ENCODE results near the gene ARHGAP40. TPM values are rescaled to one million over a fixed set of nuclear protein-coding genes. Genes with fewer than 3 reads are reported as not detected.

The ARHGAP40 gene
- total and polyA plus RNA-seq, 9 of the 15 experiments (the other 6 are each of a cell fraction or from before 2014, with no cell fraction given) = not detected

- peak in 1 of 2 experiments; percentile 24; a peak in 1 of 4 replicates for TF ChIP-seq NRF1 (conservative IDR thresholded peaks at IDR 0.05 in 1 of 2, IDR thresholded peaks at IDR 0.05 in 1 of 2)
- no peak for TF ChIP-seq ZBTB2 (IDR thresholded peaks at IDR 0.05)
- TF ChIP-seq ZC3H11A (IDR thresholded peaks at IDR 0.05; ENCODE audit: low read depth, low read length) = no peak
- no peak for TF ChIP-seq ARID3A (IDR thresholded peaks at IDR 0.05; ENCODE audit: borderline replicate concordance, low read depth, low read length)
- TF ChIP-seq ZNF324 (CRISPR knock-in tag; IDR thresholded peaks at IDR 0.05) = no peak
- TF ChIP-seq HMGXB4 (CRISPR knock-in tag; IDR thresholded peaks at IDR 0.05) = no peak
- TF ChIP-seq CC2D1A (IDR thresholded peaks at IDR 0.05) = peak; percentile 89
- TF ChIP-seq TEAD1 (CRISPR knock-in tag; IDR thresholded peaks at IDR 0.05) = peak in 1 of 2 experiments; percentile 83; a peak in 3 of 4 replicates
- no peak for TF ChIP-seq KLF10 (CRISPR knock-in tag; IDR thresholded peaks at IDR 0.05)
- TF ChIP-seq CREB3L1 (IDR thresholded peaks at IDR 0.05; ENCODE audit: borderline replicate concordance, low read depth) = no peak
- 0 out of 2 replicates have a peak, but pooled peaks have one; percentile 26 for TF ChIP-seq ETS1 (conservative IDR thresholded peaks at IDR 0.05; ENCODE audit: control insufficient read depth, low read depth, low read length)
- TF ChIP-seq ZBTB43 (CRISPR knock-in tag; IDR thresholded peaks at IDR 0.05) = 0 out of 2 replicates have a peak, but pooled peaks have one; percentile 63
- peak; percentile 91 for TF ChIP-seq ZBTB26 (CRISPR knock-in tag; IDR thresholded peaks at IDR 0.05)
- no peak for TF ChIP-seq PHF21A (IDR thresholded peaks at IDR 0.05; ENCODE audit: borderline replicate concordance, low read depth)
- TF ChIP-seq MAFF (IDR thresholded peaks at IDR 0.05; ENCODE audit: low read length) = no peak
These were observed 91.1 kb downstream of the ARHGAP40 start (continued) for GRCh38 chr20:38692436-38693411.

Measured in K562 (cell line).